ENCODE measurements around the gene CDH4.
"Not testable (repeated sequence)": the region's sequence is repeated elsewhere in the genome, so short reads cannot be mapped to it uniquely, and the experiment has no call there.

CDH4 gene

GRCh38 chr20:61424011-61424627 is 172.1 kb downstream of the CDH4 start:
- TF ChIP-seq CTCF (IDR thresholded peaks at IDR 0.05), result no peak
- no peak for TF ChIP-seq ZFX (IDR thresholded peaks at IDR 0.05; ENCODE audit: borderline replicate concordance)
- H3K27ac ChIP-seq, result no peak overlapping the region

GRCh38 chr20:61424628-61425420 is 172.8 kb downstream of the CDH4 start:
- H3K27ac ChIP-seq, result no peak overlapping the region
- no peak for TF ChIP-seq CTCF (IDR thresholded peaks at IDR 0.05)
- no peak for TF ChIP-seq ZFX (IDR thresholded peaks at IDR 0.05; ENCODE audit: borderline replicate concordance)

GRCh38 chr20:61425541-61425991 is 173.5 kb downstream of the CDH4 start:
- not testable (repeated sequence) for H3K27ac ChIP-seq

GRCh38 chr20:61426352-61426751 is 174.3 kb downstream of the CDH4 start:
- TF ChIP-seq ZFX (IDR thresholded peaks at IDR 0.05; ENCODE audit: borderline replicate concordance) (no peak), CTCF (IDR thresholded peaks at IDR 0.05) (no peak)
- H3K27ac ChIP-seq, result no peak overlapping the region

GRCh38 chr20:61429458-61430227 is 177.6 kb downstream of the CDH4 start:
- TF ChIP-seq CTCF (IDR thresholded peaks at IDR 0.05) (no peak), ZFX (IDR thresholded peaks at IDR 0.05; ENCODE audit: borderline replicate concordance) (no peak)
- H3K27ac ChIP-seq, result no peak overlapping the region

- TF ChIP-seq ZFX (IDR thresholded peaks at IDR 0.05; ENCODE audit: borderline replicate concordance), result no peak
- no peak for TF ChIP-seq CTCF (IDR thresholded peaks at IDR 0.05)
Observed at GRCh38 chr20:61430228-61430624, 178.2 kb downstream of the CDH4 start.

GRCh38 chr20:61433176-61433575 is 181.1 kb downstream of the CDH4 start:
- no peak for TF ChIP-seq ZFX (IDR thresholded peaks at IDR 0.05; ENCODE audit: borderline replicate concordance)
- no peak for TF ChIP-seq CTCF (IDR thresholded peaks at IDR 0.05)

More at GRCh38 chr20:61430228-61430624, 178.2 kb downstream of the CDH4 start:
- no peak overlapping the region for H3K27ac ChIP-seq

More at GRCh38 chr20:61433176-61433575, 181.1 kb downstream of the CDH4 start:
- no peak overlapping the region for H3K27ac ChIP-seq
